ENCODE results near the gene RBFOX2.
"Not testable (repeated sequence)": the region's sequence is repeated elsewhere in the genome, so short reads cannot be mapped to it uniquely, and the experiment has no call there.

RBFOX2 gene

GRCh38 chr22:36002718-36003260 is 25.8 kb downstream of the RBFOX2 start:
- no peak for TF ChIP-seq CTCF (IDR thresholded peaks at IDR 0.05; ENCODE audit: low read depth, low read length)
- DNase-seq (ENCODE audit: low read depth in 2 of 2) = no peak

GRCh38 chr22:36002084-36002483 is 26.5 kb downstream of the RBFOX2 start:
- no peak overlapping the region for H3K4me3 ChIP-seq (replicated peaks in 1 of 2; ENCODE audit: low read depth in 2 of 2, low read length in 2 of 2)

More at GRCh38 chr22:36002718-36003260, 25.8 kb downstream of the RBFOX2 start:
- H3K4me3 ChIP-seq (replicated peaks in 1 of 2; ENCODE audit: low read depth in 2 of 2, low read length in 2 of 2) = no peak overlapping the region

GRCh38 chr22:35998748-35999147 is 29.9 kb downstream of the RBFOX2 start:
- no peak overlapping the region for H3K4me3 ChIP-seq (replicated peaks in 1 of 2; ENCODE audit: low read depth in 2 of 2, low read length in 2 of 2)
- TF ChIP-seq CTCF (IDR thresholded peaks at IDR 0.05; ENCODE audit: low read depth, low read length) = no peak
- DNase-seq (ENCODE audit: low read depth in 2 of 2) = no peak

More at GRCh38 chr22:36002084-36002483, 26.5 kb downstream of the RBFOX2 start:
- no peak for DNase-seq (ENCODE audit: low read depth in 2 of 2)
- TF ChIP-seq CTCF (IDR thresholded peaks at IDR 0.05; ENCODE audit: low read depth, low read length) = no peak

- DNase-seq (ENCODE audit: low read depth in 2 of 2) = peak; percentile 72 to 74
- H3K4me3 ChIP-seq (replicated peaks in 1 of 2; ENCODE audit: low read depth in 2 of 2, low read length in 2 of 2) = no peak overlapping the region
- no peak for TF ChIP-seq CTCF (IDR thresholded peaks at IDR 0.05; ENCODE audit: low read depth, low read length)
Measured at GRCh38 chr22:35997438-35997837, 31.2 kb downstream of the RBFOX2 start.

- H3K4me3 ChIP-seq (replicated peaks in 1 of 2; ENCODE audit: low read depth in 2 of 2, low read length in 2 of 2) = no peak overlapping the region
- DNase-seq (ENCODE audit: low read depth in 2 of 2) = no peak
- TF ChIP-seq CTCF (IDR thresholded peaks at IDR 0.05; ENCODE audit: low read depth, low read length) = no peak
Measured at GRCh38 chr22:35996596-35996995, 32.0 kb downstream of the RBFOX2 start.

- peak; percentile 97 to 98 for DNase-seq (ENCODE audit: low read depth in 2 of 2)
- H3K4me3 ChIP-seq (replicated peaks in 1 of 2; ENCODE audit: low read depth in 2 of 2, low read length in 2 of 2) = peak overlapping the region in 1 of 2 donors; percentile 18
- no peak for TF ChIP-seq CTCF (IDR thresholded peaks at IDR 0.05; ENCODE audit: low read depth, low read length)
Measured at GRCh38 chr22:35995772-35996171, 32.9 kb downstream of the RBFOX2 start.

- no peak for DNase-seq (ENCODE audit: low read depth in 2 of 2)
- peak overlapping the region in 1 of 2 donors; percentile 18 for H3K4me3 ChIP-seq (replicated peaks in 1 of 2; ENCODE audit: low read depth in 2 of 2, low read length in 2 of 2)
- no peak for TF ChIP-seq CTCF (IDR thresholded peaks at IDR 0.05; ENCODE audit: low read depth, low read length)
Measured at GRCh38 chr22:35995348-35995747, 33.3 kb downstream of the RBFOX2 start.

GRCh38 chr22:35993727-35994126 is 34.9 kb downstream of the RBFOX2 start:
- not testable (repeated sequence) for H3K4me3 ChIP-seq (replicated peaks in 1 of 2; ENCODE audit: low read depth in 2 of 2, low read length in 2 of 2); DNase-seq (ENCODE audit: low read depth in 2 of 2)
